HG03432 (cell line): ENCODE data around the gene ST7.

Source experiments
- ATAC-seq: cut with Tn5 transposase; IDR thresholded peaks from one replicate; pipeline ENCODE4 v1.9.1; 2021; ENCODE audit warnings: mild to moderate bottlenecking, moderate library complexity; ENCODE audit not compliant: unreplicated experiment

ST7 gene

DNA sequence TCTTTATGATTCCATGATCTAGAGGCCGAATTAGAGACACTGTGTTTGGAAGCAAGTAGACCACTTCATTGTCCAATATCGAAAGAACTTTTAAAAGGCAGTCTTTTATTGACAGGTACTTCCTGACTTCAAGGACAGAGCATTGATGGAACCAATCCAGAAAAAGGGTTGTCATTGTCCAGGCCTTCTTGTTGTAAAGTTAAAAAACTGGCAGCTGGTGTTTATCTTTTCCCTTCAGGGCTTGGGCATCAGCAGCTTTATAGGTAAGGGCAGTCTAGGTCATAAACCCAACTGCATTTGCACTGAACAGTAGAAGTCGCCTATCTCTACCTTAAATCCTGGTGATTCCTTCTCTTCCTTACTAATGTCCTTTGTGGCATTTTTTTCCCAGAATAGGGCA lies 95.6 kb downstream of the ST7 start:
- no peak for ATAC-seq

DNA sequence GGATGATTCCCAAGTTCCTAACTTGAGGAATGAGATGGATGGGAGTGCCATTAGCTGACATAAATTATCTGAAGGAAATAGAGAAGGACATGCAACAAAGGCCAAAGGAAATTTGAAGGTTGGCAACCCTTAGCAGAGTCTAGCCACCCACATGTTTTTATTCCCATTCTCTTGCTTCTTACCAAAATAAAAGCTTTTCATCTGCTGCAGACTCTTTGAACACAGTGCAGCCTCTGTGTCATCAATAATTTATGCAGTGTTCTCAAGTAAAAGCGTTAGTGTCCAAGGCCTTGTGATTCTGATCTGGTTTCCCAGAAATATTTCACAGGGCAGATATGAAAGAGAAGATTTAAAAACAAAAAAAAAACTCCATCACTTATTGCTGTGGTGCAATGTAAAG lies 98.5 kb downstream of the ST7 start:
- no peak for ATAC-seq

DNA sequence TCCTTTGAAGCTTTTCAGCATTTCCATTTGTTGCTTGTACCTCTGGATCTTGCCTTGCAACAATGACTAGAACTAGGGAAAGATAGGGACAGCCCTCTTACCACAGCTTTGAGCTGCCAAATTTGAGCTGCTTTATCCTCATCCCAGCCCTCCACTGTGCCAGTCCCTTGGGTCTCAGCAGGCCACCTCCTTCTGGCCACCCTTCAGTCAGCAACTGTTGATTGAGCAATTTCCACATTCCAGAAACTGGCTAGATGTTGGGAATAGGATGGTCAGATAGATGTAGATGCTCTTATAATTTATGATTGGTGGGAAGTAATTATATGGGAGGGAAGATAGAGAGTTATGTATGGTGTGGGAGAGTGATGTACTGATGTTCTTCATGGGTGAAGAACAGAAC lies 100.1 kb downstream of the ST7 start:
- no peak for ATAC-seq

DNA sequence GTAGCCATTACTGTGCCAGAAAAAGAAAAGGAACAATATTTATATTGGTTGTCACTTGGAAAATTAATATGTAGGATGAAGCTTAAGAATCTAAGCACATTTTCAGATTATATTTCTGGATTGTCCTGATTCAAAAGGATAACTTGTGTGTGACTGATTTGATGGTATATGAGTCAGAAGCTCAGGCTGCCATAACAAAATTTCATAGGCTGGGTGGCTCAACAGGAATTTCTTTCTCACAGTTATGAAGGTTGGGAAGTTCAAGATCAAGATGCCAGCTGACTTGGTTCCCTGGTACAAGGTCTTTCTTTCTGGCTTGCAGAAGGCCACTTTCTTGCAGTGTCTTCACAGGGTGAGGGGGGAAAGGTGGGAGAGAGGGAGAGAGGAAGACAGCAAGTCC lies 108.5 kb downstream of the ST7 start:
- ATAC-seq = no peak

DNA sequence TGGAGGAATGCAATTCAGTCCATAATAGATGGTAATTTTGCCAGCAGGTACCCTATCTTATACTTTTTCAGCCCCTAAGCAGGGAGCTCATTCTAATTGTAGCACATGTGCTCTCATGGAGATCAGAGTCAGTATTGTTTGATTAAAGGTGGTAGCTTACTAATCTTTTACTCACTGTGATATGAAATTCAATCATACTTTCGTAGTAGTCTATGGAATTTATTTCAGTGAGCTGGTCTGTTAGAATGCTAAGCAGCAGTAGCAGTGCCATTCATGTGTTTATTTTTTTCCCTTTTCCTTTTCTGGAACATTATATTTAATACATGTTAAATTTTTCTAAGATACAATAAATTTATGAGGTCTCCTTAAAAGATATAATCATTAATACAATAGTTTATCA lies 109.0 kb downstream of the ST7 start:
- no peak for ATAC-seq

DNA sequence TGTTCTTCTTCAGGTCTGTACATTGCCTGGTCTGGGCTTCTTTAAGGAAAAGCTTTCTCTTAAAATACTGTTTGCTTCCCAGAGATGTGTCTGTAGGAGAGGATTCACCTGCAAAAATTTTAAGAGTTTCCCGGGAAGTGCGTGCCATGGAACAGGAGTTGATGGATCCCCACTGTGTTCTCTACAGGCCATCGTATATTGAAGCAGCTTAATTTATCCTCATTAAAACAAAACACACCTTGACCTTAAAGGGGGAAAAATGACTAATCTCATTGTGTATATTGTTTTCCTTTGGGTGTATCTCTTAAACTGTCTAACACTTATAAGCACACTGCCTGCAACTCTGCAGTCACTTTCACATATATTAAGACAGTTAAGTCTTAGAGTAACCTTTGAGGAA lies 111.4 kb downstream of the ST7 start:
- ATAC-seq = no peak

DNA sequence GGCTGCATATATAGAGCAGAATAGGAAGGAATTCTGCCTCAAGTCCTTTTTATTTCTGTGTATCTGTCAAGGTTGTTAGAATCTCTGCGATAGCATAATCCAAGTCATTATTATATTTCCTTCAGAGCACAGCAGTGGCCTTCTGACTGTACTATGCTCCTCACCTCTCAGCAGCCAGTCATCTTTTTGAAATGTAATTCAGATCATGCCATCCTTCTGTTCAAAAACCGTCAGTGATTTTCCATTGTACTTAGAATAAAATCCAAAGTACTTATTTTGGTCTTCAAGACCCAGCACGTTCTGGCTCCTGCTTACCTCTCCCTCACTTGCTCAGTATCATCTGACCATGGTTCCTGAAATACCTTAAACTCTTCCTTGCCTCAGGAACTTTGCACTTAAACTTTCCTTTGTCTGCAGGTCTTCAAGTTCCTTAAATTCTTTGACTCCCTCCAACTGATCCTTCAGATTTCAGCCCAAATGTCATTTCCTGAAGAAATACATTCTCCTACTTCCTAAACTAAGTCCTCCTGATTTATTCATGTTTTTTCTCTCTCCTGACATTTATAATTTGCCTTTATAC lies 112.4 kb downstream of the ST7 start:
- no peak for ATAC-seq

DNA sequence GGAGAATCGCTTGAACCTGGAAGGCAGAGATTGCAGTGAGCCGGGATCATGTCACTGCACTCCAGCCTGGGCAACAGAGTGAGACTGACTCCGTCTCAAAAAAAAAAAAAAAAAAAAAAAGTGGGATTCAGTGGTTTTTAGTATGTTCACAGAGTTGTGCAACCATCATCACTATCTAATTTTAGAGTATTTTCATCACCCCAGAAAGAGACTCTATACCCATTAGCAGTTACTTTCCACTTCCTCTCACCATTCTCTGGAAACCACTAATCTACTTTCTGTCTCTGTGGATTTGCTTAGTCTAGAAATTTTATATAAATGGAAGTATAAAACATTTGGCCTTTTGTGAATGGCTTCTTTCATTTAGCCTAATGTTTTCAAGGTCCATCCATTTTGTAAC lies 113.4 kb downstream of the ST7 start:
- ATAC-seq = peak; percentile 68

DNA sequence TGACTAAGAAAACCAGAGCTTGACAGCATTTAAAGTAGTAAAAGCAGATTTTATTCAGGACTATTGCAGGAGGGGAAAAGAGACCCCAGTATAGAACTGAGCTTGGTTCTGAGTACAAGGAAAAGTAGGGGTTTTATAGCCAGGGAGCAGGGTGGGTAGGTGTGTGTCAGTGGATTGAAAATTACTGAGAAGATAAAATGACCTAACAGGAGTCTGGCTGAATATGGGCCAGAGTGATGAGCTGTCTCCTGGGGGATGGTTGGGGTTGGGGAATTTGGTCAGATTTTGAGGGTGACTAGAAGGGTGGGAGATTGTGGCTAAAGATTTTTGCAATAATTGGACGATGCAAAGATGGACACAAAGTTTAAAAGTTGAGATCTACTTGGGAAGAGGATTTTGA lies 114.0 kb downstream of the ST7 start:
- ATAC-seq = no peak

DNA sequence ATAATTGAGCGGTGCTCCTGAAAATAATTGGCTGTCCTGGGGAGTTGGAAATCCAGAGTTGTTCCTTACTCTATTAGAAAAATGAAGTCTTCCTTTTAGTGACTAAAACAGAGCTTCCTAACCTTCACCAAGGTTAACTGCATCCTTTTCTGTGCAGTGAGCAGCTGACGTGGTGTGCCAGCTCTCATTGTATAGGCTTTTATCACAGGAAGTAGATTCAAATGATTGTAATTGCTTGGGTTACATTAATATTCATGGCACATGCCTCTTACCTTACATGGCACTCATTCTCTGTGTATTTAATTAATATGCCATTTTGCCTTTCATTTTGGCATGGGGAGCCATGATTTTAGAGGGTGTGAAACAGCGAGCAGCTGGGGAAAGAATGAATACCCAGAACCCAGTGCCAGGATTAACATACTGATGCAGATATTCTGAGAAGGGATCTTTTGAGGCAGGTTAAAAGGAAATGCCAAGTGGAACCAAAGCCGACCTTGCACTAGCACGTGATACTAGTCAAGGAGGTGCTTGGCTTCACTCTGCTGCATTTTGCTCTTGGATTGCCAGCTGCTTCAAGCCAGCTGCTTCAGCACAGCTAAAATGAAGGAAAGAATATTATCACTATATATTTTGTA lies 115.3 kb downstream of the ST7 start:
- no peak for ATAC-seq

DNA sequence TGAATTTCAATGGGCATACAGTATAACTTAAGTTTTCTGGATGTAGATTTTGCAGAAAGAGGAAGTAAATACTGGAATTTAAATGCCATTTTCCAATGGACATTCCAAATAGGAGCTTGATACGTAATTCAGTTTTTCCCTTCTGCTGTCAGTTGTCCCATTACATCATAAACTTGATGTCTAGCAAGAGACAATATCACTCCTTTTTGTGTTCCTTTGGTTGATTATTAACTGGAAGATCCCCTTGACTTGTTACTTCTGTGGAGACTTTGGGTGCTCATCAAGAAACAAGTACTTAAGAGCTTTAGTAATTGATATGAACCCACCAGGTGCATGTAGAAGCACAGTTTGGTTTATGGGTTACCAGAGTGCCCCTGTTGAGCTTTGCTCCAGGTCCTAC lies 116.1 kb downstream of the ST7 start:
- peak; percentile 57 for ATAC-seq

DNA sequence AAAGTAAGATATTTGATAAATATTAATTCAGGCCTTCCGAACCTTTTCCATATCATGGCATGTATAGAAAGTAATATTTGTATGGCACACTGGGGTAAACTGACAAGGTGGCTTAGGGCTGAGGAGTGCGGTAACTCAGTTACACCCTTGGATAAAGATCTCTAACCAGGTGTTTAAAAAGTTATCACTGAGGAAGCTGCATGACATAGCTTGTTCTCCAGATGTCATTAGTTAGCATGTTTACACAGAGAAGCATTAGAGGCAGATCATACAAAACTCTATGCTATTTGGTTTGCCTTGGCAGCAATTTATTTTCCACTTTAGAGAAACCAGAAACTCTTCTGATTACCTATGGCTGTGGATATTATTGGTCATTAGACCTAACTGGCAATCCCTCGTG lies 118.2 kb downstream of the ST7 start:
- no peak for ATAC-seq

DNA sequence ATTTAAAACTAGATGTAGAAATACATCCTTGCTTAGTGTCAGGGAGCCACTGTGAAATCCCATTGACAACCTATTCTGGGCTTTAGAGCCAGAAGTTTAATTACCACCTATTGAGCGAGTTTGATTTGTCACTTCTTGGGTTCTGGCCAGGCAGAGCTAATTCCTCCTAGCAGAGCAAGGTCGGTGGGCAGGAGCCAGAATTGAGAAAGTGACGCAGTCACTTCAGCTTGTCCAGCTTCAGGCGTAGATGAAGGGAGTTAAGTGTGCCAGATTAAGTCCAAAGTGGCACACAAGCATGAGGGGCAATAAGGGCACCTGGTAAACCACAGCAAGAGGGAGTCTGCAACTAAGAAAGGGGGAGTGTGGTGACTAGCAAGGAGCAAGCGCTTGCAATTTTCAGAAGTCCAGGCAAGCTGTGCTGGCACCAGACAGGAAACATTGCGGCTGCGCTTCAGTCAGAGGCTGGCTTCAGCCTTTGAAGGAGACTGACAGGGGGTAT lies 119.4 kb downstream of the ST7 start:
- peak; percentile 37 for ATAC-seq

DNA sequence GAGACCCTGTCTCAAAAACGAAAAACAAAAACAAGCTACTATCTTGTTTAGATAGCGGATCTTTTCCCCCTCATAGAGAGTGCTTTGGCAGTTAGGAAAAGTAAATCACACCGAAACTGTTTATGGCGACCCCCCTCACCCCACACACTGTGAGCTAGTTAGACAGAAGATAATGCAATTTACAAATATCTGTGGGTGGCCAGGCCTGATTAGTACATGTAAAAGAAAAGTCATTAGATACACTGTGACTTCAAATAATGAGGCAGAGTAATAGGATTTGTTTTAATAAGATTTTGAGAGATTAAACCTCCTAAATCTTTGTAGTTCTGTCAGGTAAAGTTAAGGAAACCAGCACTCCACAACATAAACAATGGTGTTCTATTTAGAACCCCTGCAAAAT lies 121.1 kb downstream of the ST7 start:
- no peak for ATAC-seq

DNA sequence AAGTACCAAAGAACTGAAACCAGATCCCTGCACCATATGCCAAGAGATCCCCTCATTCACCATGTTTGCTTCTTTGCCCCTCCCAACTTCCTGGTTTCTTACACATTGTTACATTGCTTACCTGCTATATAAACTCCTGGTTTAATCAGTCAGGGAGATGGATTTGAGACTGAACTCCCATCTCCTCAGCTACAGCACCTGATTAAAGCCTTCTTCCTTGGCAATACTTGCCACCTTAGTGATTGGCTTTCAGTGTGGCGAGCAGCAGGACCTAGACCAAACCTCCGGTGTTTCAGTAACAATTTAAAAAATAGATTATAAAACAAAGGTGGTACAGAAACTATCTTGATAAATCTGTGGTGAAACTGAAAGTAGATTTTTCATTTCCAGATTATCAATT lies 122.6 kb downstream of the ST7 start:
- no peak for ATAC-seq

DNA sequence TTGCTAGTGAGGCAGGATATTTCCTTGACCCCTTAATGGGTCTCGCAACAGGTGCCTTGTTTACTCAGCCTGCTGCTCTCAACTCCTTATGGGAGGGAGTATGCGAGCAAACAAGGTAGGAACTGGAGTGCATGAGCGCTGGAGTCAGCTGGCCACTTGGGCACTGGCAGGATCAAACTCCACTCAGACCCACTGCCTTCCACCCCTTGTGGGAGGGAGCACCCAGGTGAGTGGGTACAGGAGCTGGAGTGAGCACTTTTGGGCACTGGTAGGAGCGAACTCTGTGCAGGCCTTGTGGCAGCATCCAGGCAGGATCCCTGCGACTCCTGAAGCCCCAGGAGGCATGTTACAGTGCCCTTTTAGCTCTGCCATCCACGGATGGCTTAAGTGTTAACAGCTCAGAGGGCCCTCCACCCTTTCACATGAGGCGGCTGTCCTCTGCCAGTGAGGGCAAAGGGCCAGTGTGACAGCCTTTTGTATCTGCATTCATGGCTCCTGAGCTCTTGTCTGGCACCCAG lies 123.2 kb downstream of the ST7 start:
- ATAC-seq = no peak

DNA sequence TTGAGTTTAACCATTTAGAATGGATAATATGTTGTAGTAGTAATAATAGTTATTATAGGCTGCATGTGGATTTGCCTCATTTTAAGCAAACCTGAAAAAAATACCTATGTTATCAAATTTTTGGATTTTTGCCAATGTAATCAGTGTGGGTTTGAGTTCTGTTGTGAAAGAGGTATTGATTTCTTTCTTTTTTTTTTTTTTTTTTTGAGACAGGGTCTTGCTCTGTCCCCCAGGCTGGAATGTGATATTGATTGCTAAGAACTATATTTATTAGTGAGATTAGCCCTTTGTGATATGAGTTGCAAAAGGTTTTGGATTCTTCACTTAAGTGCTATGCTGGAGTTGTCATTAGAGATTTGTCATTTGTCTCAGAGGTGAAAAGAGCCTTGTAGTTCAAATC lies 124.4 kb downstream of the ST7 start:
- ATAC-seq = no peak

DNA sequence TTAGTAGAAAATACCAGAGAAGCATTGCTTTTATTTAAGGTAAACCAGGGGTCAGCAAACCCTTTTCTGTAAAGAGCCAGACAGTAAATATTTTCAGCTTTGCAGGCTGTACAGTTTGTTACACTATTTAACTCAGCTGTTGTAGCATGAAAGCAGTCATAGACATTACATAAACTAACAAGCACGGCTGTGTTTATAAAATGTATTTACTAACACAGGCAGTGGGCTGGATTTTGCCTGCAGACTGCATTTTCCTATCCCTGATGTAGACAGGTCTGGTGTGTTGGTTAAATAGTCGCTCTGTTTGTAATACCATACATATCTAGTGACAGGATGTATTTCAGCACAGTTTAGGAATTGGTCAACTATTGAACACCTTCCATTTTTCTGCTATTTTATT lies 129.3 kb downstream of the ST7 start:
- no peak for ATAC-seq

DNA sequence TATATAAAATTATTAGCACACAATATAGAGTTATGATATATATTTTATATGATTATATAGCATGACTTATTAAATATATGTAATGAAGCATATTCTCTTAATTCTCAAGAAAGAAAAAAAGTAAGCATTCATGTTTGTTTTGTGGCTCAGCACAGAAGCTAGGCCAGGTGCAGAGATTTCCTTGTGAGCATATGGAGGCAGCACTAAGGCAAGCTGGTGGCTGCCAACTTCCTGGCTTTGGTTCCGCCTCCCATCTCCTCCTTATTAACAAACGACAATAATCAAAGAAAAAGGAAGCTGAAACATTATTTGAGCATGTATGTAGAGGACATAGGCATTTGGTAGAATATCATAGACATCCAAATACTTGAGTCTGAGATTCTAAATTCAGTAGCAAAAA lies 130.3 kb downstream of the ST7 start:
- no peak for ATAC-seq

DNA sequence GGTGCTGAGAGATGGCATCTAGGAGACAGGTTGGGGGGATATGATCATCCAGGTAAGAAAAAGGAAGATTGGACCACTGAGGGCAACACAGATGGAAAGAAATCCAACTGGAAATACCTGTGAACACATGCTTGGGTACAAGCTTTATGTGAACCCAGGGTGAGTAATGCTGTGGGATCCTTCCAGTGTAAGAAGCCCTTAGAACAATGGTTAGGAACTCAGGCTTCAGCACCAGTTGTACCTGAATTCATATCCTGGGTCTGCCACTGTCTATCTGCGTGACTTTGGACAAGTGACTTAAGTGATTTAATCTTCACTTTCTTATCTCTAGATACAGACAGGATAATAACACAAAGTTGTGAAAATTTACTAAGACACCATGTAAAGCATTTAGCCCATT lies 131.0 kb downstream of the ST7 start:
- ATAC-seq = no peak

DNA sequence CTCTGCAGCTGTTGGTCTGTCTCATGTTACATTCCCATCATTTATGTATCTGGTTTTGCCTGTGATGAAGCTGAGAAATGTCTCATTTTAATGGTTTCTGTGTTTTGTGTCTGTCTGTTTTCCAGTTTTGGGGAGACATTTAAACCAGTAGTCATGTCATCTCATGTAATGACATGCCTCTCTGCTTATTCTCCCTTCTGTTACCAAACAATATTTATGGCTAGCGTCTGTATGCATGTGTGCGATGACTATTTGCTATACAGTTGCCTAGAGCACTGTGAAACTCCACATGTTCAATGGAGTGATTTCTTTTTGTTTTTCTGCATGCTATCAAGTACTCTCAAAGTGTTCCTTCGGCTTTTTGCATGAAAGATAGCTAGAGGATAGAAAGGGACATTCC lies 132.0 kb downstream of the ST7 start:
- ATAC-seq = no peak

DNA sequence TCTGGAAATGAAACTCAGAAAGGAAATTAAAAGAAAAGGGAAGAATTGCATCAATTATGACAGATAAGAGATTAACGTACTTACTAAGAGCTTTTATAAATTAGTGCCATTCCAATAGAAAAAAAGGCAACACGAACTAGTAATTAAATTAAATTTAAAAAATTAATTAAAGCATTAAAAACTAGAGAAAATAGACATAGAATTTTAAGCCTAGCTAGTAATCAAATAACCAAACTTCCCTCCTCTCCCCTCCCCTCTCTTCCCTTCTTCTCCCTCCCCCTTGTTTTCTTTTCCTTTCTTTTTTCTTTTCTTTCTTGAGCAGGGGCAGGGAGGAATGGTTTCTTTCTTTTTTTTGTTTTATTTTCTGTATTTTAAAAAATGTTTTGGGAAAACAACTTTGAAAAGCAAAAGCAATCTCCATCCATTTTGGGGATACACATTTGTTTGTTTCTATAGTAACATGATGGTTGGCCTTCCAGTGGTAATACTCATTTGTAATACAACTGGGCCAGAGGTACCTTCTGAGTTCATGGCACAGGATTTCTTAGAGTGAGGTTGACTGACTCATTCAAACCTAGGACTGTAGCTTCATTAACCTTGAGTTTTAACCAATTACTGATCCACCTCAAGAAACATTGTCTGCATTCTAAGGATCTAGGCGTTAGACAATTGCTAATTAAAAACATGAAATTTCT lies 132.6 kb downstream of the ST7 start:
- no peak for ATAC-seq
